Daoy (cell line): ENCODE measurements around the gene PTGES3. TPM values are rescaled to one million over a fixed set of nuclear protein-coding genes. Genes with fewer than 3 reads are reported as not detected.
"Not testable (repeated sequence)": the region's sequence is repeated elsewhere in the genome, so short reads cannot be mapped to it uniquely, and the experiment has no call there.

Experiments used
- DNase-seq: peaks from one replicate; pipeline ENCODE4 v3.0.0-alpha.2; 2015; ENCODE audit warnings: low read depth
- total RNA-seq: library from RNA; depleted of rRNA; stranded (reverse); fragments of >200 nt; shearing (Covaris generic); gene quantifications from 2 replicates; pipeline ENCODE4 v1.2.3, GENCODE V29; 2014; rRNA removed

PTGES3 gene
- total RNA-seq, result 147 TPM in 2 replicates

GRCh38 chr12:56688129-56688845, at the start of gene PTGES3:
Gene PTGES3, minus strand, starts transcription at chr12:56688284. Its CDS starts 285 bp downstream, at chr12:56687999.
- DNase-seq, result peak; percentile 99

- no peak for DNase-seq
Observed at GRCh38 chr12:56728139-56728861, 40.2 kb upstream of the PTGES3 start.

GRCh38 chr12:56726196-56726675, 38.2 kb upstream of the PTGES3 start:
- DNase-seq, result not testable (repeated sequence)

GRCh38 chr12:56725723-56726102, 37.6 kb upstream of the PTGES3 start:
- DNase-seq, result no peak

- peak; percentile 99 for DNase-seq
Observed at GRCh38 chr12:56724972-56725722, 37.1 kb upstream of the PTGES3 start, which contains the start of gene NACA. Gene NACA, minus strand, starts transcription at chr12:56725299. Its CDS starts 778 bp downstream, at chr12:56724521.

GRCh38 chr12:56724701-56724971, 36.6 kb upstream of the PTGES3 start:
- no peak for DNase-seq

- DNase-seq, result peak; percentile 52
Observed at GRCh38 chr12:56723889-56724700, 36.0 kb upstream of the PTGES3 start.

GRCh38 chr12:56723352-56723751, 35.3 kb upstream of the PTGES3 start:
- DNase-seq, result no peak

GRCh38 chr12:56722832-56723231, 34.7 kb upstream of the PTGES3 start:
- DNase-seq, result no peak

- no peak for DNase-seq
Observed at GRCh38 chr12:56721721-56722120, 33.6 kb upstream of the PTGES3 start.

- no peak for DNase-seq
Observed at GRCh38 chr12:56721216-56721615, 33.1 kb upstream of the PTGES3 start.

- no peak for DNase-seq
Observed at GRCh38 chr12:56720731-56721151, 32.7 kb upstream of the PTGES3 start.

GRCh38 chr12:56719056-56719455, 31.0 kb upstream of the PTGES3 start:
- no peak for DNase-seq

GRCh38 chr12:56718636-56719035, 30.6 kb upstream of the PTGES3 start:
- DNase-seq, result no peak

GRCh38 chr12:56718149-56718548, 30.1 kb upstream of the PTGES3 start:
- no peak for DNase-seq

- no peak for DNase-seq
Observed at GRCh38 chr12:56716933-56717880, 29.1 kb upstream of the PTGES3 start.

- no peak for DNase-seq
Observed at GRCh38 chr12:56716458-56716857, 28.4 kb upstream of the PTGES3 start.

- DNase-seq, result no peak
Observed at GRCh38 chr12:56715798-56716197, 27.7 kb upstream of the PTGES3 start.

GRCh38 chr12:56714431-56714929, 26.4 kb upstream of the PTGES3 start:
- no peak for DNase-seq

- DNase-seq, result no peak
Observed at GRCh38 chr12:56713345-56713744, 25.3 kb upstream of the PTGES3 start.
